ENCODE data around the gene IGF2BP2. TPM values are rescaled to one million over a fixed set of nuclear protein-coding genes. Genes with fewer than 3 reads are reported as not detected.

IGF2BP2 gene
- total RNA-seq, 1 donor from 2014 or later: 147 TPM

GRCh38 chr3:185822221-185823000 lies 2.4 kb downstream of the IGF2BP2 start:
- H3K4me3 ChIP-seq: peak overlapping the region; percentile 94
- DNase-seq (ENCODE audit: low spot score): no peak
- no peak for TF ChIP-seq EZH2 (IDR thresholded peaks at IDR 0.05)
- no peak for TF ChIP-seq CTCF (IDR thresholded peaks at IDR 0.05)
- Mint-ChIP-seq H3K27me3 (ENCODE audit: insufficient read depth, low read depth) (no peaks in the 10 kb centered on the region), H3K27ac (peak overlapping the region; percentile 97), H3K4me1 (peaks cover 47% of the 10 kb centered on the region), H3K36me3 (peaks cover 6% of the 10 kb centered on the region), H3K9me3 (peaks cover 3% of the 10 kb centered on the region), H3K4me3 (peak overlapping the region; percentile 94)
- H3K27me3 ChIP-seq: no peaks in the 10 kb centered on the region
- no peak overlapping the region for H2AFZ ChIP-seq (replicated peaks)
- peaks cover 97% of the 10 kb centered on the region for H3K79me2 ChIP-seq (ENCODE audit: low read depth)
- H3K27ac ChIP-seq: peak overlapping the region; percentile 97
- H3K36me3 ChIP-seq: peaks cover 5% of the 10 kb centered on the region
- H3F3A ChIP-seq (ENCODE audit: low read depth): peaks cover 13% of the 10 kb centered on the region
- peaks cover 53% of the 10 kb centered on the region for H3K4me1 ChIP-seq
- H4K20me1 ChIP-seq (ENCODE audit: low read depth): peaks cover 66% of the 10 kb centered on the region
- H3K9ac ChIP-seq: peak overlapping the region; percentile 99
- H3K4me2 ChIP-seq: peak overlapping the region; percentile 87
- H3K9me3 ChIP-seq (ENCODE audit: low read depth): no peaks in the 10 kb centered on the region

- Mint-ChIP-seq H3K4me1 (peaks cover 45% of the 10 kb centered on the region), H3K4me3 (peak overlapping the region; percentile 64), H3K36me3 (no peaks in the 10 kb centered on the region), H3K9me3 (peaks cover under 1% of the 10 kb centered on the region), H3K27me3 (ENCODE audit: insufficient read depth, low read depth) (no peaks in the 10 kb centered on the region), H3K27ac (no peak overlapping the region)
- no peaks in the 10 kb centered on the region for H3K27me3 ChIP-seq
- peak overlapping the region; percentile 94 for H3K4me3 ChIP-seq
- H4K20me1 ChIP-seq (ENCODE audit: low read depth): peaks cover 71% of the 10 kb centered on the region
- H3K79me2 ChIP-seq (ENCODE audit: low read depth): peaks cover 97% of the 10 kb centered on the region
- no peak overlapping the region for H2AFZ ChIP-seq (replicated peaks)
- H3K4me2 ChIP-seq: peak overlapping the region; percentile 87
- H3K9me3 ChIP-seq (ENCODE audit: low read depth): no peaks in the 10 kb centered on the region
- H3K36me3 ChIP-seq: no peaks in the 10 kb centered on the region
- peak; percentile 34 for DNase-seq (ENCODE audit: low spot score)
- no peak overlapping the region for H3K9ac ChIP-seq
- H3F3A ChIP-seq (ENCODE audit: low read depth): peaks cover 22% of the 10 kb centered on the region
- TF ChIP-seq CTCF (IDR thresholded peaks at IDR 0.05): no peak
- no peak for TF ChIP-seq EZH2phosphoT487 (IDR thresholded peaks at IDR 0.05)
- TF ChIP-seq EZH2 (IDR thresholded peaks at IDR 0.05): no peak
- peaks cover 58% of the 10 kb centered on the region for H3K4me1 ChIP-seq
- H3K27ac ChIP-seq: no peak overlapping the region
These were observed 3.7 kb downstream of the IGF2BP2 start for GRCh38 chr3:185820973-185821758.

DNA sequence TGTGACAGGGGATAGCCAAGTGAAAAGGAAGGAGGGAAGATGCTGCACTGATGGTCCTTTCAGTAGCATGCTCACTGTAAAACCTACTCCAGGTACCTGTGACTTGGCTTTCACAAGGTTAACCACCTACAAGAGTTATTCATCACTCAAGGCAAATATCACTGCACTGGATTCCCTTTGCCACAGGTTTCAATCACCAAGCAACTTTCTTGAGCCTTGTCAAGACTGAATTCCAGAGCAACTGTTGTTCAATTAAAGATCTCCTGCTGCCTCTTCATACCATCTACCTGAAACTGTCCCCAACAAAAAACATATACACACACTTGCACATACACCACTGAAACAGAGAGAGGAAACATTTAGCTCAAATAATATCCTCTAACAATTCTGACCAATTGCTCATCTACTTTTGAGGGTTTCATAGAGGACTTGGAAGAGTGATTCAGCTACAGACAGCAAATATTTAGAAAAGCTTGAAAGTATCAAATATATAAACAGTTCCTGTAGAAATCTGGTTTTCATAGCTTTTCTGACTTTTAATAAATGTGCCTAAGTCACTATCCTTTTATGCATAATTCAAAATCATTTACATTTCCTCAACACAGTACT lies 6.5 kb downstream of the IGF2BP2 start:
- Mint-ChIP-seq H3K9me3 (no peaks in the 10 kb centered on the region), H3K4me3 (no peak overlapping the region), H3K4me1 (peaks cover 63% of the 10 kb centered on the region), H3K36me3 (peaks cover 4% of the 10 kb centered on the region), H3K27me3 (ENCODE audit: insufficient read depth, low read depth) (no peaks in the 10 kb centered on the region), H3K27ac (no peak overlapping the region)
- peaks cover 28% of the 10 kb centered on the region for H3F3A ChIP-seq (ENCODE audit: low read depth)
- peaks cover 100% of the 10 kb centered on the region for H3K79me2 ChIP-seq (ENCODE audit: low read depth)
- no peak overlapping the region for H2AFZ ChIP-seq (replicated peaks)
- H3K4me2 ChIP-seq: peak overlapping the region; percentile 19
- no peak overlapping the region for H3K27ac ChIP-seq
- no peaks in the 10 kb centered on the region for H3K27me3 ChIP-seq
- no peak overlapping the region for H3K4me3 ChIP-seq
- H4K20me1 ChIP-seq (ENCODE audit: low read depth): peaks cover 98% of the 10 kb centered on the region
- DNase-seq (ENCODE audit: low spot score): peak; percentile 5
- no peak for TF ChIP-seq CTCF (IDR thresholded peaks at IDR 0.05)
- no peak for TF ChIP-seq EZH2 (IDR thresholded peaks at IDR 0.05)
- H3K4me1 ChIP-seq: peaks cover 86% of the 10 kb centered on the region
- H3K9ac ChIP-seq: no peak overlapping the region
- no peaks in the 10 kb centered on the region for H3K9me3 ChIP-seq (ENCODE audit: low read depth)
- no peaks in the 10 kb centered on the region for H3K36me3 ChIP-seq
